Measurements from ENCODE around the gene MYO5C. TPM values are rescaled to one million over a fixed set of nuclear protein-coding genes. Genes with fewer than 3 reads are reported as not detected.

The MYO5C gene
- total and polyA plus RNA-seq, 2 of the 13 experiments (the other 11 are each of a cell fraction or from before 2014, with no cell fraction given): 15.7 to 23.7 TPM

- TF ChIP-seq KIAA2018 (CRISPR knock-in tag; IDR thresholded peaks at IDR 0.05; ENCODE audit: borderline replicate concordance) (no peak), HIVEP1 (CRISPR knock-in tag; IDR thresholded peaks at IDR 0.05) (no peak), CTCF (CRISPR knock-in tag; IDR thresholded peaks at IDR 0.05) (no peak), ZBTB8A (CRISPR knock-in tag; IDR thresholded peaks at IDR 0.05; ENCODE audit: borderline replicate concordance, low read depth) (no peak), FOXP4 (CRISPR knock-in tag; IDR thresholded peaks at IDR 0.05) (no peak), CBX2 (IDR thresholded peaks at IDR 0.05; ENCODE audit: low read depth, low read length) (no peak), CBX2 (CRISPR knock-in tag; IDR thresholded peaks at IDR 0.05; ENCODE audit: low read depth) (no peak), SKIL (CRISPR knock-in tag; IDR thresholded peaks at IDR 0.05; ENCODE audit: borderline replicate concordance) (no peak), USF2 (IDR thresholded peaks at IDR 0.05; ENCODE audit: low read depth, low read length) (no peak), USF2 (CRISPR knock-in tag; IDR thresholded peaks at IDR 0.05; ENCODE audit: borderline replicate concordance) (no peak), HBP1 (CRISPR knock-in tag; IDR thresholded peaks at IDR 0.05; ENCODE audit: low read depth) (no peak)
These were observed 76.8 kb downstream of the MYO5C start (continued) for GRCh38 chr15:52218816-52219215.
